Peyer's patch (tissue), 4 donors: Measurements from ENCODE around the gene ESYT3. TPM values are rescaled to one million over a fixed set of nuclear protein-coding genes. Genes with fewer than 3 reads are reported as not detected.
A peak's percentile ranks its signal among the peaks of the same experiment; 100 is the strongest.

ENCODE experiments used
- DNase-seq, 3 donors: peaks; one replicate each; pipeline ENCODE4 v3.0.0-alpha.2; 2017 to 2019
- H3K27ac ChIP-seq, 4 donors: fragments of 200-600 bp; sonication (generic); one replicate each; pipeline ENCODE4 v1.5.1; 2016 to 2019
- H3K27me3 ChIP-seq, 2 donors: fragments of 200-600 bp; sonication (generic); one replicate each; pipeline ENCODE4 v1.5.1; 2019
- H3K36me3 ChIP-seq, 3 donors: fragments of 200-600 bp; sonication (generic); one replicate each; pipeline ENCODE4 v1.5.1; 2016 to 2019
- H3K4me1 ChIP-seq, 4 donors: fragments of 200-600 bp; sonication (generic); one replicate each; pipeline ENCODE4 v1.5.1; 2016 to 2019
- H3K4me3 ChIP-seq, 4 donors: fragments of 200-600 bp; sonication (generic); 1 replicate in 3 of 4; 2 replicates in 1 of 4; pipeline ENCODE4 v1.5.1; 2016 to 2019; ENCODE audit warnings: mild to moderate bottlenecking in 1 of 4
- H3K9me3 ChIP-seq, 4 donors: fragments of 200-600 bp; sonication (generic); one replicate each; pipeline ENCODE4 v1.5.1; 2016 to 2019; ENCODE audit warnings: mild to moderate bottlenecking in 1 of 4
- POLR2A ChIP-seq, 2 donors: fragments of 450-650 bp; IDR thresholded peaks; one replicate each; pipeline ENCODE4 v1.5.1; 2017; ENCODE audit warnings: antibody characterized with exemption in 2 of 2, mild to moderate bottlenecking in 2 of 2, moderate library complexity in 2 of 2
- total RNA-seq, 4 donors: library from RNA; depleted of rRNA; stranded (reverse); fragments of >200 nt; gene quantifications; one replicate each; pipeline ENCODE4 v1.1.0, GENCODE V29; 2016
- TF ChIP-seq, protein P1 (sequence below), 6 experiments: fragments of 450-650 bp in 4 of 6; fragments of 200-600 bp in 2 of 6; sonication (generic) in 1 of 6; IDR thresholded peaks; one replicate each; pipeline ENCODE4 v1.5.1; 2017 to 2019; ENCODE audit warnings: antibody characterized with exemption in 6 of 6, mild to moderate bottlenecking in 3 of 6, moderate library complexity in 1 of 6

The ESYT3 gene
- total RNA-seq, 4 donors from 2014 or later: 0.35 to 2.5 (median 1.5) TPM

DNA sequence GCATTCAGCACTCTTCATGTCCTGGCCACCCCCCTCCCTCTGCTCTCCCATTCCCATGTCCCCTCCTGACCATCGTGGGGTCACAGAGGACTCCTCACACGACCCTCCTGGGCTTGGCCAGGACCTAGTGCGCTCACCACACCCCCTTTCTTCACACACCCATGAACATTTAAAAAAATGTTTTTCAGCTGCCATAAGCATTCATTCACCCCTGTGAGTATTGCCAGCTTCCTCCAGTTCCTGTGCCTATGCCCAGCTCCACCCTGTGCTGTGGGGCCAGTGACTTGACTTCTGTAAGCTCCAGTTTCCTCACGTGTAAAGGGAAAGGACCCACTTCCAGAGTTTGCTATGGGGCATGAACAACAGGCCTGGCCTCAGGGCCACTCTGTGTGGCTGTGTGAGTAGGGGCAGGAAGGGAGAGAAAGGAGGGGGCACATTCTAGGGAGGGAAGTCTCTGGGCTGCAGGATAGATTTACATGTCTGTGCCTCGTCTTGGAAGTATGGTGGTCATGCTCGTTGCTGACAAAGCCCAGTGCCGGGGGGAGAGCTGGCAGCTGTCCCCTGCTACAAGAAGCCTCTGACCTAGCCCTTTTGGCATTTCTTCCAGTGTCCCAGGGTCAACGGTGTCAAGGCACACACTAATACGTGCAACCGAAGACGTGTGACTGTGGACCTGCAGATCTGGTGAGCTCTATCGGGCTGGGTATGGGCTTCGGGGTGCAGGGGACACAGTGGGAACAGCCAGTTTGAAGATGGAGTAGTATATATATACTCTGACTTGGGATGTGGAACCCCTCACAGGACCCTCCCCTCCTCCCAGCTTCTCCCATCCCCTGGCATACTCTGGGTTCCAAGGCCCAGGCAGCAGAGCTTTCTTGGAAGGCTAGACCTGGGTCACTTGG, 22.8 kb downstream of the ESYT3 start:
- DNase-seq: no peak
- H3K36me3 ChIP-seq: no peaks in the 10 kb centered on the region
- H3K27me3 ChIP-seq: no peaks in the 10 kb centered on the region
- no peak overlapping the region for H3K4me3 ChIP-seq
- H3K27ac ChIP-seq: no peak overlapping the region
- TF ChIP-seq POLR2A (IDR thresholded peaks at IDR 0.05): no peak
- TF ChIP-seq, protein P1, sequence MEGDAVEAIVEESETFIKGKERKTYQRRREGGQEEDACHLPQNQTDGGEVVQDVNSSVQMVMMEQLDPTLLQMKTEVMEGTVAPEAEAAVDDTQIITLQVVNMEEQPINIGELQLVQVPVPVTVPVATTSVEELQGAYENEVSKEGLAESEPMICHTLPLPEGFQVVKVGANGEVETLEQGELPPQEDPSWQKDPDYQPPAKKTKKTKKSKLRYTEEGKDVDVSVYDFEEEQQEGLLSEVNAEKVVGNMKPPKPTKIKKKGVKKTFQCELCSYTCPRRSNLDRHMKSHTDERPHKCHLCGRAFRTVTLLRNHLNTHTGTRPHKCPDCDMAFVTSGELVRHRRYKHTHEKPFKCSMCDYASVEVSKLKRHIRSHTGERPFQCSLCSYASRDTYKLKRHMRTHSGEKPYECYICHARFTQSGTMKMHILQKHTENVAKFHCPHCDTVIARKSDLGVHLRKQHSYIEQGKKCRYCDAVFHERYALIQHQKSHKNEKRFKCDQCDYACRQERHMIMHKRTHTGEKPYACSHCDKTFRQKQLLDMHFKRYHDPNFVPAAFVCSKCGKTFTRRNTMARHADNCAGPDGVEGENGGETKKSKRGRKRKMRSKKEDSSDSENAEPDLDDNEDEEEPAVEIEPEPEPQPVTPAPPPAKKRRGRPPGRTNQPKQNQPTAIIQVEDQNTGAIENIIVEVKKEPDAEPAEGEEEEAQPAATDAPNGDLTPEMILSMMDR (IDR thresholded peaks at IDR 0.05): no peak
- H3K4me1 ChIP-seq: no peaks in the 10 kb centered on the region
- H3K9me3 ChIP-seq: no peaks in the 10 kb centered on the region

DNA sequence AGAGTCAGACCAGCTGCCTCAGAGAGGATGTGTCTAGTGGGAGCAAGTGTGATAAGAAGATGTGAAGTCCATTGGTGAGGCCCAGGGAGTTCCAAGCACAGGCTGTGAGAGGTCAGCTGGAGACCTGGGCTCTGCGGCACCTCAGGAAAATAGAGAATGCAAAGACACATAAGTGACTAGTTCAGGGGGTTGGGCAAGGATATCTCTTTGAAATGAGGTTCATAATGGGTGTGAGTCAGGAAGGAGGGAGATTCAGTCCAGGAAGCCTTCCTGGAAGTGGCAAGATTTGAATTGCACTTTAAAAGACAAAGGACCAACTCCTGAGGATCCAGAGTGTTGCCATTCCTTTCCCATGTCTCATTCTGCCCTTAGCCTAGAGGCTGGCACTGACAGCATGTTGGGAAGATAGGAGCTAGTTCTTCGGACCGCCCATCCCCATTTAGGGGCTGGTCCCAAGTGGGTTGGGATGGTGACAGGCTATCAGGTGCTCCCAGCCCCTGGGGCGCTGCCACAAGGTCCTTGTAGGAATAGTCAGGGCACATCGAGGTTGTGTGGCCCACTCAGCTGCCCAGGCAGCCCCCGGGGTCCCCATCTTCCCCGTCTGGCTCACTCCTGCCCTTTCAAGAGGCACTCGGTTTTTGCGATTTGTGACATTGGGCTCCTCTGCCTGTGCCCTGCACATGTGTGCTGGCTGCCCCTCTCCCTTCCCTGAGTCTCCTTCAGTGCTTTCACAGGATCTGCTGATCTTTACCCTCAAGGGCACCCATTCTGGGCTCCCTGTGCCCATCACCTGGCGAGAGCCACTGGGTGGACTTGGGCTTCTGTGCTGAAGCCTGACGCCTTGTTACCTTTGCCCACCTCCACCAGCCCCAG, 23.7 kb downstream of the ESYT3 start:
- H3K9me3 ChIP-seq: no peaks in the 10 kb centered on the region

DNA sequence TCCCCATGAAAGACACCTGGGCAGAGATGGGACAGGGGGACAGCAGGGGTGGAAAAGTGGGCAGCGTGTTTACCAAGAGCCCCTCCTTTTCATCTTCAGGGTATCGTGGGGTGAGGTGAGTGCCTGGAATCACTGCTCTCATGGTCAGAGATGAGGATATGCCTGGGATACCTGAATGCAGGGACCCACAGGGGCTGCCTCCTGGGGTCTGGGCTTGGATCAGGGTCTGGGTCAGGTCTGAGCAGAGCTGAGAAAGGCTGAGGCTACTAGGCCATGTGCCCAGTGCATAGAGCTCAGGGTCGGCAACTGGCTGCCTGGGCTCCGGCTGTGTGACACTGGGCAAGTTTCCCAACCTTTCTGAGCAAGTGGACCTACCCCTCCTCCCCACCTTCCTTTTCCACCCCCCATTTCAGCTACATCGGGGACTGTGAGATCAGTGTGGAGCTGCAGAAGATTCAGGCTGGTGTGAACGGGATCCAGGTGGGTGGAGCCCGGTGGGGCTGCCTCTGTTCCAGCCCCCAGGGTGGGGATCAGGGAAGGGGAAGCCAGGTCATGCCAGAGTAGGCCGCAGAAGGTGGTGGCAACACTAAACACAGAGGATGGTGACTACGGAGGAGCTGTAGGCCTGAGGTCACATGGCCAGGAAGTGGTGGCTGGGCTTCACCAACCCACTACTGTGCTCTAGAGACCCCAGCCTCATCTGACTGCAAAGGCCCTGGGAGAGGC, 24.5 kb downstream of the ESYT3 start:
- Histone ChIP-seq H3K27me3 (no peaks in the 10 kb centered on the region), H3K4me1 (no peaks in the 10 kb centered on the region), H3K36me3 (no peaks in the 10 kb centered on the region), H3K27ac (no peak overlapping the region), H3K9me3 (no peaks in the 10 kb centered on the region), H3K4me3 (no peak overlapping the region)
- no peak for TF ChIP-seq POLR2A (IDR thresholded peaks at IDR 0.05)
- TF ChIP-seq, protein P1 (IDR thresholded peaks at IDR 0.05): no peak
- DNase-seq: peak in 1 of 3 donors; percentile 22

More for the DNA sequence above, 23.7 kb downstream of the ESYT3 start:
- no peaks in the 10 kb centered on the region for H3K27me3 ChIP-seq
- no peak overlapping the region for H3K27ac ChIP-seq
- H3K36me3 ChIP-seq: no peaks in the 10 kb centered on the region
- no peak for TF ChIP-seq POLR2A (IDR thresholded peaks at IDR 0.05)
- TF ChIP-seq, protein P1 (IDR thresholded peaks at IDR 0.05): no peak
- H3K4me1 ChIP-seq: no peaks in the 10 kb centered on the region
- H3K4me3 ChIP-seq: no peak overlapping the region
- peak in 1 of 3 donors; percentile 18 for DNase-seq

DNA sequence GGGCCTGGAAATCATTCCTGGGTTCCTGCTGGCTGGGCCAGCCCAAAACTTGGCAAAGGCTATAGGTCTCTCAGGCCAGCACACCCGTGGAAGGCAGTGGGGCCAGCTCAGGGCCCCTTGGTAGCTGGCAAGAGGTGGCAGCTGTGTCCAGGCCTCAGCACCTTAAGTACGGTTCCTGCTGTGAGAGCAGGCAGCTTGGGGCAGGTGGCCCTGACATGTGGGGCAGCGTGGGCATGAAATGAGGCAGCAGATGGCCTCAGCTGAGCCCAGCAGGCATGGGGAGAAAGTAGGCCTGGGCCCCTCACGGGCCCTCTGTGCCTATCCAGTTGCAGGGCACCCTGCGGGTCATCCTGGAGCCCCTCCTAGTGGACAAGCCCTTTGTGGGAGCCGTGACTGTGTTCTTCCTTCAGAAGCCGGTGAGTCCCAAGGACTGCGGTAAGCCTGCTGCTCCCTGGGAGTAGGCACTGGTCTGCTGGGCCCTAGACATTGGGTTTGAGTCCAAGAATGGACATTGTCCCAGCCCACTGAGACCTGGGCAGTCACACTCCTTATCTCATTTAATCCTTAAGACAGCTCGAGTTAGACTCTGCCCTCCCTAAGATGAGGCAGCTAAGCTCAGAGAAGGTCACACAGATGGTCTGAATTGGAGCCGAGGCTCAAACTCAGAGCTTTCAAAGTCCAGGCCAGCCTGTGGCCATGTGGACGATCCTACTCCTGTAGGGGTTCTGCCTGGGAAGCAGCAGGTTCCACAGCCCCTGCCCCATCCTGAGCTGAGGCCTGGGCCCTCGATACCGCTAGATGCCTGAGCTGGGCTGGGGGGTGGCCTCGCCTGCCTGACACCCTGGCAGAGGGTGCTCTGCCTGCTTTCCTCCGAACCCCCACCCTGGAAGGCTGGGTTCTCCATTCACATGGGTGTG, 25.5 kb downstream of the ESYT3 start:
- Histone ChIP-seq H3K4me1 (no peaks in the 10 kb centered on the region), H3K27me3 (no peaks in the 10 kb centered on the region), H3K27ac (no peak overlapping the region), H3K9me3 (no peaks in the 10 kb centered on the region), H3K4me3 (no peak overlapping the region), H3K36me3 (no peaks in the 10 kb centered on the region)
- TF ChIP-seq, protein P1 (IDR thresholded peaks at IDR 0.05): no peak
- TF ChIP-seq POLR2A (IDR thresholded peaks at IDR 0.05): no peak
- DNase-seq: peak in 1 of 3 donors; percentile 40
